GM18507 (cell line): ENCODE data around the gene PPL.
"Not testable (repeated sequence)": the region's sequence is repeated elsewhere in the genome, so short reads cannot be mapped to it uniquely, and the experiment has no call there.

Source experiments
- DNase-seq: peaks from one replicate; pipeline ENCODE4 v3.0.0; 2011; ENCODE audit warnings: low read depth; ENCODE audit not compliant: insufficient read length; ENCODE audit errors: extremely low spot score
- FAIRE-seq: peaks from 2 replicates; lab custom pipeline; 2011; peaks lifted over from hg19 to GRCh38; lab: Jason Lieb, UNC

The PPL gene, protein sequence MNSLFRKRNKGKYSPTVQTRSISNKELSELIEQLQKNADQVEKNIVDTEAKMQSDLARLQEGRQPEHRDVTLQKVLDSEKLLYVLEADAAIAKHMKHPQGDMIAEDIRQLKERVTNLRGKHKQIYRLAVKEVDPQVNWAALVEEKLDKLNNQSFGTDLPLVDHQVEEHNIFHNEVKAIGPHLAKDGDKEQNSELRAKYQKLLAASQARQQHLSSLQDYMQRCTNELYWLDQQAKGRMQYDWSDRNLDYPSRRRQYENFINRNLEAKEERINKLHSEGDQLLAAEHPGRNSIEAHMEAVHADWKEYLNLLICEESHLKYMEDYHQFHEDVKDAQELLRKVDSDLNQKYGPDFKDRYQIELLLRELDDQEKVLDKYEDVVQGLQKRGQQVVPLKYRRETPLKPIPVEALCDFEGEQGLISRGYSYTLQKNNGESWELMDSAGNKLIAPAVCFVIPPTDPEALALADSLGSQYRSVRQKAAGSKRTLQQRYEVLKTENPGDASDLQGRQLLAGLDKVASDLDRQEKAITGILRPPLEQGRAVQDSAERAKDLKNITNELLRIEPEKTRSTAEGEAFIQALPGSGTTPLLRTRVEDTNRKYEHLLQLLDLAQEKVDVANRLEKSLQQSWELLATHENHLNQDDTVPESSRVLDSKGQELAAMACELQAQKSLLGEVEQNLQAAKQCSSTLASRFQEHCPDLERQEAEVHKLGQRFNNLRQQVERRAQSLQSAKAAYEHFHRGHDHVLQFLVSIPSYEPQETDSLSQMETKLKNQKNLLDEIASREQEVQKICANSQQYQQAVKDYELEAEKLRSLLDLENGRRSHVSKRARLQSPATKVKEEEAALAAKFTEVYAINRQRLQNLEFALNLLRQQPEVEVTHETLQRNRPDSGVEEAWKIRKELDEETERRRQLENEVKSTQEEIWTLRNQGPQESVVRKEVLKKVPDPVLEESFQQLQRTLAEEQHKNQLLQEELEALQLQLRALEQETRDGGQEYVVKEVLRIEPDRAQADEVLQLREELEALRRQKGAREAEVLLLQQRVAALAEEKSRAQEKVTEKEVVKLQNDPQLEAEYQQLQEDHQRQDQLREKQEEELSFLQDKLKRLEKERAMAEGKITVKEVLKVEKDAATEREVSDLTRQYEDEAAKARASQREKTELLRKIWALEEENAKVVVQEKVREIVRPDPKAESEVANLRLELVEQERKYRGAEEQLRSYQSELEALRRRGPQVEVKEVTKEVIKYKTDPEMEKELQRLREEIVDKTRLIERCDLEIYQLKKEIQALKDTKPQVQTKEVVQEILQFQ (N-terminal part only)

DNA sequence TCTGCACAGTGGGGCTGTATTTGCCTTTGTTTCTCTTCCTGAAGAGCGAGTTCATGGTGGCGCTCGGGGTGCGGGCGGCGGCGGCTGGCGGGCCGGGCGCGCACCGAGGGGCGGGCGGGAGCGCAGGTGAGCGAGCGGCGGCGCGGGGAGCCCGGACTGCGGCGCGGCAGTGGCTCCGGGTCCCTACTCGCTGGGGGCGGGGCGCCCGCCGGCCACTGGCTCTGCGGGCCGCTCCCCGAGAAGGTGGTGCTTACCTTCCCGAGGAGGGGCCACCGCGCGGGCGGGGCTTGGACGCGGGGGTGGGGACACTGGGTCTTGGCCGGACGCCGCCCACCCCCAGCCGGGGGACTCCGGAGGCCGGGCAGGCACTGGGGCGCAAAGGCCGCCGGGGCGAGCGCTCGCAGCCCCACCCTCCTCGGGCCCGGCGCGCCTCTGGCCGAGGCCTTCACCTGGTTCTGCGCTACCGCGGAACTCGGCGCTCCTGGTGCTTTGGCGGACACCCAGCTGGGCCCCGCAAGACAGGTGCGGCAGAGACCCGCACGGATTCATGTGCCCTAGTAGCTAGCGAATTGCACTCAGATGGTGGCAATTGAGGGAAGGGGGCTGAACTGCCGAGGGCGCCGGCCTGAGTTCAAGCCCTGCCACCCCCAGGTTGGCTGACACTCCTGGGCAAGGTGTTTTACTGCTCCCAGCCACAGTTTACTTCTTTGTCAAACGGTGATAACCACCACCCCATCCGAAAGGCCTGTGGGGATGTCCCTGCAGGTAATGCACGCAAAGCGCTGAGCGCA is at the start of gene PPL:
PPL (minus strand) TSS at position 158 of the 791 bp plus-strand sequence; CDS start at position 55, 103 bp downstream.
- no peak for FAIRE-seq

DNA sequence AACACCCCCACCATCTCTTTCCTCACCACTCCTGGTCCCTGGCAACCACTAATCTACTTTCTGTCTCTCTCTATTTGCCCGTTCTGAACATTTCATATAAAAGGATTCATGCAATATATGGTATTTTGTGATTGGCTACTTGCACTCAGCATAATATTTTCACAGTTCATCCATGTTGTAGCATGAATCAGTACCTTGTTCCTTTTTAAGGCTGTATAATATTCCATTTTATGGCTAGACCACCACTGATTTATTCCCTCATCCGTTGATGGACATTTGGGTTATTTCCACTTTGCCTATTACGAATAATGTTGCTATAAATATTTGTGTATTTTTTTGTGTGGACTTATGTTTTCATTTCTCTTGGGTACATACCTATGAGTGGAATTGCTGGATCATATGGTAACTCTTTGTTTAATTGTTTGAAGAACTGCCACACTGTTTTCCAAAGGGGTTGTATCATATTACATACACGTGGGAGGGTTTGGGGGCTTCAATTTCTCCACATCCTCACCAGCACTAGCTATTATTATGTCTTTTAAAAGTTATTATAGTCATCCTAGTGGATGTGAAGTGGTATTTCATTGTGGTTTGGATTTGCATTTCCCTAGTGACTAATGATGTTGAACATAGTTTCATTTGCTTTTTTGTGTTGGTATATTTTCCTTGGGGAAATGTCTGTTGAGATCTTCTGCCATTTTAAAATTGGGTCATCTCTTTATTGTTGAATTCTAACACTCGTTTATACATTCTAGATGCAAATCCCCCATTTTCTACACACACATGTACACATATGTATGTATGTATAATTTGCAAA is 47.4 kb upstream of the PPL start:
- DNase-seq (no peak), FAIRE-seq (no peak)

More for the DNA sequence above, at the start of gene PPL:
- DNase-seq = no peak

DNA sequence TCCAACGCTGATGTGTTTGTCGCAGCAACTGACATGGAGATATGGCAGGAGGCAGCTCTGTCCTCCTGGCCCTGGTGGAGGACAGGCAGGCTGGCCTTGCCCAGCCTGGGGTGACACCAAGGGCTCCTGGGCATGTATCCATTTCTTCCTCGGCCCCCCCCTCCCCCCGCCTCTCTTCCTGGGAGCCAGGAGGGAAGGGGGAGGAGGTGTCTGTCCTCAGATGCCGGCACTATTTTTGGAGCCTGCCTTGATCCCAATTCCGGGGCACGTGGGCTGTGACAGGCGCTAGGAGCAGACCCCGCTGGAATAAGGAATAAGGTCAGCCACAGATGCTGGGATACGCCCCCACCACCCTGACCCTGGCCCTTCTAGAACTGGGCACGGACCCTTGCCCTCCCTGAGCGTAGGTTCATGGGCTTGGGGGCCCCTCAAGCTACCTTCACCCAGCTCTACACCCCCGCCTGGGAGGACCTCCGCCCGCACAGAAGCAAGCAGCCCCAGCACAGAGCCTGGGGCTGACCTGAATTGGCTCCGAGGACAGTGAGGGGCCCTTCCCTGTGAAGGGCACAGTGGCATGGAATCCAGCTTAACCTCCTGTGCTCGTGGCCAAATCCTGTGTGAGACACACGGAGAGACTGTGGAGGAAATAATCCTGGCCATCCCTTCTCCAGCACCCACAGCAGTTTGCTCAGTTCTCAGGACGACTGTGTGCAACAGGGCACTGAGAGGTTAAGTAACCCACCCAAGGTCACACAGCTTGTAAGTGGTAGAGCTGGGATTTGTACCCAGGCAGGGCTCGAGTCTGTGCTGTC is 45.3 kb upstream of the PPL start:
- FAIRE-seq = no peak
- DNase-seq = no peak

DNA sequence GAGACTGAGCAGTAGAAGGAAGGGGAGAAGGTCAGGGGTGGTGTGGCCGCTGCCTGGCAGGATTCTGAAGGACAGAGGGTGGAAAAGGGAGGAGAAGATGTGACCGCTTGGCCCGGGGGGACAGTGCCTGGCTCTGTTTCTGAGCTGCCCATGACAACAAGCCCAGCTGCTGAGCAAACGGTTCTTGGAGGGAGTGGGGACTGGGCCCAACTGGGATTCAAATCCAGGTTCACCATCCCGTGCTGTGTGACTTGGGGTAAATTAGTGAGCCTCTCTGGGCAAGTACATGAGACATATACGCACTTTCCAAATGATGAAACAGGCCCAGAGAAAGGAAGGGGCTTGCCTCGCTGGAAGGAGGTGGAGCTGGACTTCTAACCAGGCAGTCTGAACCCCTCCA is 44.5 kb upstream of the PPL start:
- FAIRE-seq (no peak), DNase-seq (no peak)

DNA sequence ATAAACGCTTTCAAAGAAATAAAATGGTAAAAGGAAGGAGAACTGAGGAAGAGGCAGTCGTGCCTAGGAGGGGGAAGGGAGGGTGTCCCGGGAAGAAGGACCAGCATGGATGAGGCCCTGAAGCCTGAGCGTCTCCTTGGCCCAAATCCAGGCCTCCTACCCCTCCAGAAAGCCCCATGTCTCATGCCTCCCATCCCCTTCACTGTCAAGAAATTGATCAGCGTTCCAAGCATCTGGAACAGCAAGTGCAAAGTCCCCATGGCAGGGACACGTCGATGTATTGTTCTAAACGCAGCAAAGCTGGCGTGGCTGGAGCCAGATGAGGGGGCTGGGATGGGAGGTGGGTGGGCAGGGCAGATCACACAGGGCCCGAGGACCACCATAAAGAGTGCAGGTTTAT is 43.7 kb upstream of the PPL start:
- FAIRE-seq (no peak), DNase-seq (no peak)

DNA sequence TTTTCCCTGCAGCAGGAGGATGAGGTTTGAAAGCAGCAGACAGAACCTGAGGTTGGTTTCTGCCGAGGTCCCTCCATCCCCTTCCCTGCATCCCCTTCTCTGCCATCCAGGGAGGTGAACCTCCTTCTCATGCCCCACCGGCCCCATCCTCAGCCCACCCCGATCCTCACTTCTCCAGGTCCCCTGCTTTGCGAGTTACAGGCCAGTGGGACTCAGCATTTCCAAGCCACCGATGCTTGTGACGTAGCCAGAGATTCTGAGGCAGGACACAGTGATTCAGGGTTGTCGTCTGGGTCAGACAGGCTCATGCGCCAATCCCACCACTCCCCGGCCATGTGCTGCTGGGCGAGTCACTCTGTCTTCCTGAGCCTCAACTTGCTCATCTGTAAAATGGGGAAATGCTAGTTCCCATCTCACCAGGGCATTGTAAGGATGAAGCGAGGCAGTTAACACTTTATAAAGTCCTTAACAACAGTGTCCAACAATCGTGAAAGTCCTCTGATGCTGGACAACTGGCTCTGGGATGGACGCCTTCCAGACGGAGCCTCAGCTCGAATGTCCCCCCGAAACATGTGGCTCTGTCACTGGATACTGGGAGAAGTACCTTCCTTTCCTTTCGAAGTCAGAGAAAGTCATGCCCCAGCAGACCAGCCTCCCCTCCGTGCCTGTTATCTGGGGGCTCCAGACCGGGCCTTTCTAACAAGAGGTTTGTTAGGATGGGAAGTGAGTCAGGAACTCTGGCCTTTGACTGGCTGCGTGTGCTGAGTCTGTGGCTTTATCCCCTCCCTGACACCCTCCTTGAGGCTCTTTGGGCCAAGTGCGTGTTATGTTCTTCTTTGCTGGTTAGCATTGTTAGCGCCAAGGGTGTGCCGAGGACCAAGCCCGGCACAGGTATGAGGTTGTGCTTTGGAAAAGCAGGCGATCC is 43.0 kb upstream of the PPL start:
- DNase-seq (no peak), FAIRE-seq (no peak)

DNA sequence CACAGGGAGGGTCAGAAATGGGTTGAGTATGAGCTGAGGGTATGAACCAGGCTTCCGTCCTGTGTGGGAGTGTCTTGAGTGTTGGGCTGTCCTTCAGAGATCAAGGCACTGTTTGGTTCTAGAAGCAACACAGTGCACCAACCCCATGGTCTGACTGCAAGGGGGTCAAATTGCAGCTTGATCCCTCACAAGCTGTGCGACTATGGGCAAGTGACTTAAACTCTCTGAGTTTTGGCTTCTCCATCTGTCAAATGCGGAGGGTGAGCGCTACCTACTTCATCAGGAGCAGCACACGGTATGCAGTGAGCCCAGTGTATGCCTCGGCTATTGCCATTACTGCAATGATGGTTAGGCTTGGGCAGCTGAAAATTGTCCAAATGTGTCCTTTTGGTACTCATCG is 42.2 kb upstream of the PPL start:
- DNase-seq (no peak), FAIRE-seq (no peak)

DNA sequence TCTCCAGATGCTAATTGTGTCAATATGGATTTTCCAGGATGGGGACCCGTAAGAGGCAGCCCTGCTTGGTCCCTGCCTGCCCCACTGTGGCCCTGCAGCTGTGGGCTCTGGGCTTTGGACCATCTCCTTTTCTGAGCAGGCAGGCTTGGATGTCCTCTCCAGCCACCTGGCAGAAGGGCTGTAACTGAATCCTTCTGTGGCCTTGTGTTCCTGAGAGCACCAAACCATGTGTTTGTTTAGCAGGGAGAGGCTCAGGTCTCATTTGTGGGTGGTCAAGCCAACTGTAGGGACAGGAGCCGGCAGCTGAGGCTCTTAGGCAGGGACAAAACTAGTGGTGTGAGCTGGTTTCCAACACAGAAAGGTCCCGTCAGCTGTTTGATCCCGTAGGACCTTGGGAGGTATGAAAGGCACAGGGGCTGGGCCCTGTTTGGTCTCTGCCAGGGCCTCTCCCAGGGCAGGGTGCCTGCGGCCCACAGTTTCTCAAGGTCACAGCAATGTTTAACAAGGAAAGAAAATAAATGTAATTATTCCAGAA is 39.7 kb upstream of the PPL start:
- FAIRE-seq = no peak
- no peak for DNase-seq

DNA sequence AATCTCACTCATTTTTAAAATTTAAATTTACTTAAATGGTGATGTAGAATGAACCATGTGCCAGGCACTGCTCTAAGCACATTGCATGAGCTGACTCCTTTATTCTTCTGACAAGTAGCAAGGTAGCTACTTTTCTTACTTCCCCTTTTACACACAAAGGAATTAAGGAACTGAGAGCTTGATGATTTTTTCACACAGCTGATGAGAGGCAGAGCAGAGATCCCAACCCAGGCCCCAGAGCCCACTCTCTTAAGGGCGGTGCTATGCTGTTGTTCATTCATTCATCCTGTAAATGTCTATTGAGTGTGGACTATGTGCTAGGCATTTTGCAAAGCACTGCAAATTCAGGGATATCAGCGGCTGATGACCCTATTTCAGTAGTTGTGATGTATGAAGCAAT is 39.1 kb upstream of the PPL start:
- FAIRE-seq (peak; percentile 62), DNase-seq (peak; percentile 68)

DNA sequence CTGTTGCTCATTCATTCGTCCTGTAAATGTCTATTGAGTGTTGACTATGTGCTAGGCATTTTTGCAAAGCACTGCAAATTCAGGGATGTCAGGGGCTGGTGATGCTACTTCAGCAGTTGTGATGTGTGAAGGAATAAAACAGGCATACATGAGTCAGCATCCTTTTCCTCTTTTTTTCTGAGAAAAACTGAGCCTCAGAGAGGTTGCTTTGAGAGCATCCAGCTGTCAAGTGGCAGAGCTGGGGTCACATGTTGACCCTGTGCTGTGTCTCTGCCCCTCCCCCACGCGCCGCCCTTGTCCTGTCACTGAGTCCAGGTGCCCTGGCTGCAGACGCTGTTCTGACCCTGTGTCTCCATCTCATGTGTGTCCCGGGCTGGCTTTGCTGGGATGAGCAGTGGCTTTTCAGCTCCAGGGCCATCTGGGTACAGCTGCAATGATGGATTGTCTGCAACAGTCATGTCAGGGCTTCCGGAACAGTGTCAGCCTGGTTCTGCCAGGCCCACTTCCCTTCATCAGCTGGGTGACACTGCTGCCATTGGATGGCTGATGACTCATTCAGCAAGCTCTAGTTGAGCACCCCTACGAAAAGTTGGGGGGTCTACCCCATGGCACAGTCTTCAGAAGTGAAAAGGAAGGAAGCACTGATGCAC is 36.1 kb upstream of the PPL start:
- FAIRE-seq (no peak), DNase-seq (no peak)

DNA sequence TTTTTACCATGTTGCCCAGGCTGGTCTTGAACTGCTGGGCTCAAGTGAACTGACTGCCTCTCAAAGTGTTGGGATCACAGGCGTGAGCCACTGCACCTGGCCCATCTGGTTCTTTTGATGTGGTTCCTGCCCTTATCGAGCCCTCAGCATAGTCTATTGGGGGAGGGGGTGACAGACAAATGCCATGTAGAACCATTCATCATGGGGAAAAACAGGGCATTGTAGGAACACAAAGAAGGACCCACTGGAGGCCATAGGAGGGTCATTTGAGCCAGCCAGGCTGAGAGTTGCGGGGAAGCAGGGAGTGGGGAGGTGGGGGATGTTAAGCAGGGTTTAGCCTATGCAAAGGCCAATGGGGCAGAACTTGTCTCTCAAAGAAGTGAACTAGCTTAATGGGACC is 33.1 kb upstream of the PPL start:
- no peak for DNase-seq
- no peak for FAIRE-seq

DNA sequence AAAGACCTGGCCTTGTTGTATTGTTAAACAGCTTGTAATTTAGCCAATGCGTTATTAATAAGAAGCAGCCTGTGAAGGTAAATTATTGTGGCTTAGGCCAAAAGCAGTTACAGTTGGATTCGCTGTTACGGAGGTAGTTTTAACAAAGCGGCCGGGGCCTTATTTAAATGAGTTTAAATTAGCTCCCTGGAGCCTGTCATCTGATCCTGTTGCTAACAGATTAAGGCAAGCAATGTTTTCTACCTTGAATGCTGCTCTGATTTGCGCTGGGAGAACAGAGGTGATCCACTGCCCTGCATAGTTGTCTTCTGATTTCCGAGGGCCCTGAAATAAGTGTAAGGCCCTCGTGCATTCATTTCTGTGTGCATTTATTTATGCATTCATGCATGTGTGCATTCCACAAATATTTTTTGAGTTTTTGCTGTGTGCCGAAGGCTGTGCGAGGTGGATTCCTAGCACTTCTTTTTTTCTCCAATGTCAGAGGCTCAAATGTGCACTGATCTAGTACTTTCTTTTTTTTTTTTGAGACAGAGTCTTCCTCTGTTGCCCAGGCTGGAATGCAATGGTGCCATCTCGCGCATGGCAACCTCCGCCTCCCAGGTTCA is 32.0 kb upstream of the PPL start:
- FAIRE-seq (no peak), DNase-seq (no peak)

DNA sequence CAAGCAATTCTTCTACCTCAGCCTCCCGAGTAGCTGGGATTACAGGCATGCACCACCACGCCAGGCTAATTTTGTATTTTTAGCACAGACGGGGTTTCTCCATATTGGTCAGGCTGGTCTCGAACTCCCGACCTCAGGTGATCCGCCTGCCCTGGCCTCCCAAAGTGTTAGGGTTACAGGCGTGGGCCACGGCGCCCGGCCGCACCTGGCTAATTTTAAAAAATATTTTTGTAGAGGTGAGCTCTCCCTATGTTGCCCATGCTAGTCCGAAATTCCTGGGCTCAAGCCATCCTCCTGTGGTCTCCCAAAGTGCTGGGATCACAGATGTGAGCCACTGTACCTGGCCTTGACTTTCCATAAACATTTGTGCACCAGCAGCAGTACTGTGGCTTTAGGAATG is 31.3 kb upstream of the PPL start:
- DNase-seq, FAIRE-seq: not testable (repeated sequence)

DNA sequence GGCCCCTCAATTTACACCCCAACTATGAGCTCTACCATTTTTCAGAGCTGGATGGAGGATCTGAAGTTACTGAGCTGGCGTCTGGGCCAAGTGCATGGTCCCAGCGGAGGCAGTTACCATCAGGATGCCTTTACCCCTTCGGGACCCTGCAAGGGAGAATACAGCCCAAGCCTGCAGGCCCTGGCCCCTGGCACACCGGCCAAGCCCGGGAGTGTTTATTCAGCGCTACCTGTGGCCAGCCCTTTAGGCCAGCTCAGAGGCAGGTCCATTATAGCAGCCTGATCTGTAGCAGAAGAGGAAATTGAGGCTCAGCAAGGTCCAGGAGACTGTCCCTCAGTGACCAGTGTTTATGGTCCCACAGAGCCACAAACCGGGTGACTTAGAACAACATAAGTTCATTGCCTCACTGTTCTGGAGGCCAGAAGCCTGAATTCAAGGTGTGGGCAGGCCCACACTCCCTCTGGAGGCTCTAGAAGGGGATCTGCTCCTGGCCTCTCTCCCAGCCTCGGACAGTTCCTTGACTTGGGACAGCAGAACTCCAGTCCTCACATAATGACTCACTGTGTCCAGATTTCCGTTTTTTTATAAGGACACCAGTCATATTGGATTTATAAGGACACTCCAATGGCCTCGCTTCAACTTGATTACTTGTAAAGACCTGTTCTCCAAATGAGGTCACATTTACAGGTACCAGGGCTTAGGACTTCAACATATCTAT is 29.9 kb upstream of the PPL start:
- DNase-seq = no peak
- no peak for FAIRE-seq

DNA sequence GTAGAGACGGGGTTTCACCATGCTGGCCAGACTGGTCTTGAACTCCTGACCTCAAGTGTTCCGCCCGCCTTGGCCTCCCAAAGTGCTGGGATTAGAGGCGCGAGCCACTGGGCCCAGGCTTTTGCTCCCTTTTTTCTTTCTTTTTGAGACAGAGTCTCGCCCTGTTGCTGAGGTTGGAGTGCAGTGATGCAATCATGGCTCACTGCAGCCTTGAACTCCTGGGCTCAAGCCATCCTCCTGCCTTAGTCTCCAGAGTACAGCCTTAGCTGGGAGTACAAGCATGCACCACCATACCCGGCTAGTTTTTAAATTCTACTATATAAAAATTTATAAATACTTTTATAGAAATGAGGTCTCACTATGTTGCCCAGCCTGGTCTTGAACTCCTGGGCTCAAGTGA is 26.6 kb upstream of the PPL start:
- FAIRE-seq, DNase-seq: not testable (repeated sequence)
